ENCODE measurements around the gene CDK19.

The CDK19 gene

DNA sequence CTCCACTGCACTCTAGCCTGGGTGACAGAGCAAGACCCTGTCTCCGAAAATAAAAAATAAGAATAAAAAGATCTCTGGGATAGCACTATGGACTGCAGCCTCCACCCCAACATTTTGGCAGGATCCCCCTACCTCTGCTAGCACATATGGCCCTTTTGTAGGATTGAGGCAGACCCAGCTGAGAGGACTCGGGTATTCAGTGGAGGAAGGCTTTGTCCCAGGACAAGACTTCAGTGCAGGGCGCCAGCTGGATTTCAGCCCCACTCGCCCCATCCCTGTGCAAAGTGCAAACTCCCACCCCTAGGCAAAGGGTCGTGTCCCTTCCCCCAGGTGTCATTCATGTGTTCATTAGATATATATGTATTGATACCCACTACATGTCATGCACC lies 254.3 kb downstream of the CDK19 start:
- H3K4me3 ChIP-seq (ENCODE audit: control insufficient read depth, low read depth, low read length): no peak overlapping the region
- TF ChIP-seq, protein P1, sequence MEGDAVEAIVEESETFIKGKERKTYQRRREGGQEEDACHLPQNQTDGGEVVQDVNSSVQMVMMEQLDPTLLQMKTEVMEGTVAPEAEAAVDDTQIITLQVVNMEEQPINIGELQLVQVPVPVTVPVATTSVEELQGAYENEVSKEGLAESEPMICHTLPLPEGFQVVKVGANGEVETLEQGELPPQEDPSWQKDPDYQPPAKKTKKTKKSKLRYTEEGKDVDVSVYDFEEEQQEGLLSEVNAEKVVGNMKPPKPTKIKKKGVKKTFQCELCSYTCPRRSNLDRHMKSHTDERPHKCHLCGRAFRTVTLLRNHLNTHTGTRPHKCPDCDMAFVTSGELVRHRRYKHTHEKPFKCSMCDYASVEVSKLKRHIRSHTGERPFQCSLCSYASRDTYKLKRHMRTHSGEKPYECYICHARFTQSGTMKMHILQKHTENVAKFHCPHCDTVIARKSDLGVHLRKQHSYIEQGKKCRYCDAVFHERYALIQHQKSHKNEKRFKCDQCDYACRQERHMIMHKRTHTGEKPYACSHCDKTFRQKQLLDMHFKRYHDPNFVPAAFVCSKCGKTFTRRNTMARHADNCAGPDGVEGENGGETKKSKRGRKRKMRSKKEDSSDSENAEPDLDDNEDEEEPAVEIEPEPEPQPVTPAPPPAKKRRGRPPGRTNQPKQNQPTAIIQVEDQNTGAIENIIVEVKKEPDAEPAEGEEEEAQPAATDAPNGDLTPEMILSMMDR (IDR thresholded peaks at IDR 0.05; ENCODE audit: control insufficient read depth, insufficient read depth, low read depth, low read length, missing control alignments): no peak
- no peak for DNase-seq (ENCODE audit: low read depth)

DNA sequence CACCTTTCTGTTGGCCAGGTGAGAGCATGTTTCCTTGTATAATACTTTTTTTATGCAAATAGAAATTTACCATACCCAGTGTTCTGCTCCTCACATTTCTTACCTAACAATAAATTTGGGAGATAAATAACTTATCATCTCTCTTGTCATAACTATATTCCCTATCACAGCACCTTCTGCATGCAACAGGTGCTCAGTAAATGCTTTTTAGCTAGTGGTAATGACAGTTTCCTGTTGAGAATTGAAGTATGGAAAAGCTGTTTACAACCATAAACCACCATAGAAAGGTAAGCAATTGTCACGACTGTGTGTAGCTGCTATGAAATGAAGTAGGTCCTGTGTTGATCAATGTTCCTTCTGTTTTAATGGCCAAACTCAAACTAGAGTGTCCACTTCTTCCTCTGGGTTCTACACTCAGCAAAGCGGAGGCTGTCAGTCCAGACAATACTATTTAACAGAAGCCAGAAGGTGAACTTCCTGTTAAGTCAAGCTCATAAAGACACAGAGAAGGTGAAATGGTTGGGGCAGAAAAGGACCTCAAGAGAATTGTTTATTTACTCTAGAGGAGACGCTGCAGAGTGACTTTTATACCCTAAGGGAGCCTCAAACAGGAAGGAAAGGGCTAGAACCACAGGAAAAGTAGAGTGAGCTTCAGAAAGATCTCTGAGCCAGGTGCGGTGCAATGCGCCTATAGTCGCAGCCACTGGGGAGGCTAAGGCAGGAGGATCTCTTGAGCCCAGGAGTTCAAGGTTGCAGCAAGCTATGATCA lies 254.8 kb downstream of the CDK19 start:
- no peak for DNase-seq (ENCODE audit: low read depth)
- TF ChIP-seq, protein P1 (IDR thresholded peaks at IDR 0.05; ENCODE audit: control insufficient read depth, insufficient read depth, low read depth, low read length, missing control alignments): no peak
- no peak overlapping the region for H3K4me3 ChIP-seq (ENCODE audit: control insufficient read depth, low read depth, low read length)
